Vagina (tissue), 2 donors: ENCODE results near the gene CHST9. TPM values are rescaled to one million over a fixed set of nuclear protein-coding genes. Genes with fewer than 3 reads are reported as not detected.

Source experiments
- DNase-seq, 2 donors: peaks; one replicate each; pipeline ENCODE4 v3.0.0-alpha.2; 2017; ENCODE audit errors: extremely low spot score in 2 of 2
- H3K27ac ChIP-seq: fragments of 200-600 bp; sonication (generic); one replicate; pipeline ENCODE4 v1.5.1; 2019
- H3K27me3 ChIP-seq: fragments of 200-600 bp; sonication (generic); one replicate; pipeline ENCODE4 v1.5.1; 2019
- H3K36me3 ChIP-seq, 2 donors: fragments of 200-600 bp; sonication (generic); one replicate each; pipeline ENCODE4 v1.5.1; 2017 to 2019
- H3K4me1 ChIP-seq: fragments of 200-600 bp; sonication (generic); one replicate; pipeline ENCODE4 v1.5.1; 2019
- H3K4me3 ChIP-seq, 2 donors: fragments of 200-600 bp; sonication (generic); 1 replicate in 1 of 2; 2 replicates in 1 of 2; pipeline ENCODE4 v1.5.1; 2016 to 2019
- H3K9me3 ChIP-seq: fragments of 200-600 bp; sonication (generic); one replicate; pipeline ENCODE4 v1.5.1; 2019
- CTCF ChIP-seq, 3 experiments: fragments of 450-650 bp in 2 of 3; fragments of 200-600 bp in 1 of 3; sonication (generic) in 1 of 3; IDR thresholded peaks; one replicate each; pipeline ENCODE4 v1.5.1; 2017 to 2019; ENCODE audit warnings: antibody characterized with exemption in 3 of 3, mild to moderate bottlenecking in 2 of 3, moderate library complexity in 2 of 3
- POLR2A ChIP-seq, 2 donors: fragments of 450-650 bp; IDR thresholded peaks; one replicate each; pipeline ENCODE4 v1.6.1; 2017; ENCODE audit warnings: antibody characterized with exemption in 2 of 2, mild to moderate bottlenecking in 2 of 2, moderate library complexity in 2 of 2
- POLR2AphosphoS5 ChIP-seq, 2 donors: sonication (generic); formaldehyde crosslinking; IDR thresholded peaks; one replicate each; pipeline ENCODE4 v1.9.0; 2017; ENCODE audit warnings: antibody characterized with exemption in 2 of 2, mild to moderate bottlenecking in 2 of 2, low read depth in 1 of 2; ENCODE audit not compliant: insufficient read depth in 1 of 2
- intact Hi-C: fragments of 100-400 bp; cut with DNase I; formaldehyde crosslinking; loops from one replicate; pipeline ENCODE4 v1.15.1; 2023
- total RNA-seq: library from RNA; depleted of rRNA; stranded (reverse); fragments of >200 nt; gene quantifications from one replicate; pipeline ENCODE4 v1.2.3, GENCODE V29; 2016

Gene CHST9
- total RNA-seq, 1 donor from 2014 or later: 0.74 TPM

DNA sequence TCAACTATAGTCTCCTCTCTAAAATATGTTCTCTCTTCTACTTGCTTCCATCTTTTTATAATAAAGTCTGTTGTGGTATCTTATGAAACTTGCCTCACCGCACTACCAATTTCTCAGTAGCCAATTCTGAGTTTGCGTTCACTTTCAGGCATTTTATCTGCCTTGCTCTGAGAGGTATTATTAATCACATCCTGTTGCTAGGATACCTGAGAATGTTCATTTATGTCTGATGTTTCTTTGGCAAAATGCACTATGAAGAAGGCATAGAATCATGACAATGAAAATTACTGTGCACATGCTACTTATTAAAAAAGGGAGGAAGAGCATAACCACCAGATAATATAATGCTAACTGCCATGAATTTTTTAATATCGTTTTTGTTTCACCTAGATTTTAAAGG lies 130.2 kb downstream of the CHST9 start:
- Histone ChIP-seq H3K27ac (no peak overlapping the region), H3K4me1 (no peaks in the 10 kb centered on the region), H3K9me3 (no peaks in the 10 kb centered on the region), H3K27me3 (no peaks in the 10 kb centered on the region), H3K4me3 (no peak overlapping the region), H3K36me3 (no peaks in the 10 kb centered on the region)
- intact Hi-C loops: no loop called here
- no peak for DNase-seq
- TF ChIP-seq CTCF (IDR thresholded peaks at IDR 0.05): no peak
- no peak for TF ChIP-seq POLR2A (IDR thresholded peaks at IDR 0.05)
- no peak for TF ChIP-seq POLR2AphosphoS5 (IDR thresholded peaks at IDR 0.05; ENCODE audit: insufficient read depth in 1 of 2, low read depth in 1 of 2)

GRCh38 chr18:27049969-27050368 lies 135.1 kb downstream of the CHST9 start:
- H3K36me3 ChIP-seq: no peaks in the 10 kb centered on the region
- no peaks in the 10 kb centered on the region for H3K27me3 ChIP-seq
- H3K4me3 ChIP-seq: no peak overlapping the region
- TF ChIP-seq POLR2A (IDR thresholded peaks at IDR 0.05) (no peak), POLR2AphosphoS5 (IDR thresholded peaks at IDR 0.05; ENCODE audit: insufficient read depth in 1 of 2, low read depth in 1 of 2) (no peak), CTCF (IDR thresholded peaks at IDR 0.05) (no peak)
- DNase-seq: no peak
- H3K27ac ChIP-seq: no peak overlapping the region
- no peaks in the 10 kb centered on the region for H3K9me3 ChIP-seq
- no peaks in the 10 kb centered on the region for H3K4me1 ChIP-seq
- intact Hi-C loops: no loop called here

DNA sequence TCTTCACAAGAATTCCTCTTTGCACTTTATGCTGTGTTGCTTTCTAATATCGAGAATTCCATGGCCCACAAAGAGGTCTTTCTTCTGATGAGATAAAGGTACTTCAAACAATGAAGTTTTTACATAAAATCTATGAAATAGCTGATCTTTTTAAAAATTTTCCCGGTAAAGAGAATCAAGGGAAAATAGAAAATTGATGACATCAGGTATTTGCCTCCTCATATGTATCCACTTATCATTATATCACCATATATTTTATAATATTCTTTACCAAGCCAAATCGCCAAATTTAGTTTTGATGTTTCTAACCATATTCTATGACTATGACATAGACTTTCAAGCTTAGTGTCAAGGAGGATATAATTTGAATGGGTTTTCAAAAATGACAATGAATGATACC lies 139.8 kb downstream of the CHST9 start:
- no peak for TF ChIP-seq POLR2A (IDR thresholded peaks at IDR 0.05)
- no peak for TF ChIP-seq CTCF (IDR thresholded peaks at IDR 0.05)
- no peak for TF ChIP-seq POLR2AphosphoS5 (IDR thresholded peaks at IDR 0.05; ENCODE audit: insufficient read depth in 1 of 2, low read depth in 1 of 2)
- no peaks in the 10 kb centered on the region for H3K36me3 ChIP-seq
- no peaks in the 10 kb centered on the region for H3K4me1 ChIP-seq
- H3K4me3 ChIP-seq: no peak overlapping the region
- H3K27me3 ChIP-seq: no peaks in the 10 kb centered on the region
- H3K9me3 ChIP-seq: no peaks in the 10 kb centered on the region
- no peak for DNase-seq
- H3K27ac ChIP-seq: no peak overlapping the region
- intact Hi-C loops: no loop called here

DNA sequence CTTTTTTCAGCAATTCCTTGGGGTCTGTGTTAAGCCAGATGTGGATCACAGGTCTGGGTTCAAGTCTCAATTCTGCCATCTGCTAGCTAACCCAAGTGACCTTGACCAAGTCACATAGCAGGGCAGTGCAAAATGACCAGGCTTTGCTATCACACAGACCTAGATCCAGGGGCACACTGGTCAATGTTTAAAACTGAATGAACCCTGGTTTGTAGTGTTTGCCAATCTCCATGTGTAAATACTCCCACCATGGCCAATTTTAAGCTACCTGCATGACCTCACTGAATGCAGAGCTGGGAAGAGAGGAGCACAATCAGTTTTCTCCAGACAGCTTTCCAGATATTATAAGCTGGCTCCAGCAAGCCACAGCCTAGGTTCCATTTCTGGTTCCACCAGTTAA lies 142.9 kb downstream of the CHST9 start:
- TF ChIP-seq CTCF (IDR thresholded peaks at IDR 0.05): no peak
- no peak for TF ChIP-seq POLR2AphosphoS5 (IDR thresholded peaks at IDR 0.05; ENCODE audit: insufficient read depth in 1 of 2, low read depth in 1 of 2)
- TF ChIP-seq POLR2A (IDR thresholded peaks at IDR 0.05): no peak
- H3K27ac ChIP-seq: no peak overlapping the region
- intact Hi-C loops: no loop called here
- H3K4me3 ChIP-seq: no peak overlapping the region
- H3K27me3 ChIP-seq: no peaks in the 10 kb centered on the region
- DNase-seq: no peak
- H3K36me3 ChIP-seq: no peaks in the 10 kb centered on the region
- no peaks in the 10 kb centered on the region for H3K9me3 ChIP-seq
- no peaks in the 10 kb centered on the region for H3K4me1 ChIP-seq

GRCh38 chr18:27040796-27041195 lies 144.3 kb downstream of the CHST9 start:
- intact Hi-C loops: no loop called here
- Histone ChIP-seq H3K27me3 (no peaks in the 10 kb centered on the region), H3K4me1 (no peaks in the 10 kb centered on the region), H3K36me3 (no peaks in the 10 kb centered on the region), H3K9me3 (no peaks in the 10 kb centered on the region), H3K4me3 (no peak overlapping the region), H3K27ac (no peak overlapping the region)
- TF ChIP-seq CTCF (IDR thresholded peaks at IDR 0.05) (no peak), POLR2A (IDR thresholded peaks at IDR 0.05) (no peak)
- DNase-seq: no peak
